WTC11 (cell line): Measurements from ENCODE around the gene RBM38. TPM values are rescaled to one million over a fixed set of nuclear protein-coding genes. Genes with fewer than 3 reads are reported as not detected.
A peak's percentile ranks its signal among the peaks of the same experiment; 100 is the strongest.

Source experiments
- ATAC-seq: fragments of 200-7000 bp; cut with Tn5 transposase; 2 replicates; pipeline ENCODE4 v1.10.0; 2021; ENCODE audit warnings: mild to moderate bottlenecking, moderate library complexity
- CTCF ChIA-PET: fragments of 300-600 bp; sonication (Branson Sonifier 250); formaldehyde crosslinking; loops from one replicate; lab custom pipeline; 2021; ENCODE audit warnings: antibody characterized with exemption; lab: Charles Lee
- POLR2A ChIA-PET: fragments of 350-600 bp; sonication (Branson Sonifier 250); formaldehyde crosslinking; loops from one replicate; lab custom pipeline; 2021; ENCODE audit warnings: antibody characterized with exemption; lab: Charles Lee
- DNase-seq: peaks from one replicate; pipeline ENCODE4 v3.0.0; 2021; ENCODE audit warnings: low spot score
- H3K27ac Mint-ChIP-seq: 2 replicates; pipeline ENCODE4 v1.8.0; 2021; ENCODE audit warnings: mixed read lengths
- H3K27me3 Mint-ChIP-seq: 2 replicates; pipeline ENCODE4 v1.8.0; 2021; ENCODE audit warnings: low read depth, mild to moderate bottlenecking, moderate library complexity, mixed read lengths
- H3K36me3 Mint-ChIP-seq: 2 replicates; pipeline ENCODE4 v1.8.0; 2021; ENCODE audit warnings: mixed read lengths
- H3K4me1 Mint-ChIP-seq: 2 replicates; pipeline ENCODE4 v1.8.0; 2022; ENCODE audit warnings: mixed read lengths
- H3K4me3 Mint-ChIP-seq: 2 replicates; pipeline ENCODE4 v1.8.0; 2021; ENCODE audit warnings: mild to moderate bottlenecking, moderate library complexity, mixed read lengths
- H3K9me3 Mint-ChIP-seq: 2 replicates; pipeline ENCODE4 v1.8.0; 2021; ENCODE audit warnings: mixed read lengths
- CDX4 ChIP-seq: fragments of 250-450 bp; sonication (Bioruptor Pico); IDR thresholded peaks from 2 replicates; pipeline ENCODE4 v1.9.0; 2021; ENCODE audit warnings: moderate library complexity, mild to moderate bottlenecking, inconsistent platforms, borderline replicate concordance
- CTCF ChIP-seq: fragments of 200-600 bp; IDR thresholded peaks from 2 replicates; pipeline ENCODE4 v1.8.0; 2022; ENCODE audit warnings: antibody characterized with exemption
- ERG ChIP-seq: fragments of 250-450 bp; sonication (Bioruptor Pico); IDR thresholded peaks from 2 replicates; pipeline ENCODE4 v1.8.0; 2021; ENCODE audit warnings: mild to moderate bottlenecking
- FOXJ3 ChIP-seq: sonication (generic); formaldehyde crosslinking; IDR thresholded peaks from 2 replicates; pipeline ENCODE4 v1.9.0; 2021; ENCODE audit warnings: missing genetic modification reagents, mild to moderate bottlenecking, borderline replicate concordance
- GTF2I ChIP-seq: fragments of 250-450 bp; sonication (Bioruptor Pico); conservative IDR thresholded peaks from 2 replicates; pipeline ENCODE4 v1.4.0; 2021; ENCODE audit warnings: mild to moderate bottlenecking
- MXD4 ChIP-seq: fragments of 250-450 bp; sonication (Bioruptor Pico); IDR thresholded peaks from 2 replicates; pipeline ENCODE4 v1.8.0; 2021; ENCODE audit warnings: mild to moderate bottlenecking, moderate library complexity, borderline replicate concordance
- MYBL2 ChIP-seq: sonication (generic); formaldehyde crosslinking; IDR thresholded peaks from 2 replicates; pipeline ENCODE4 v1.8.1; 2023; ENCODE audit warnings: mild to moderate bottlenecking, moderate library complexity, missing genetic modification reagents
- NFATC4 ChIP-seq: fragments of 250-450 bp; sonication (Bioruptor Pico); IDR thresholded peaks from 2 replicates; pipeline ENCODE4 v1.9.0; 2021; ENCODE audit warnings: mild to moderate bottlenecking
- PREB ChIP-seq: sonication (generic); formaldehyde crosslinking; IDR thresholded peaks from 2 replicates; pipeline ENCODE4 v1.8.1; 2022; ENCODE audit warnings: mild to moderate bottlenecking, missing genetic modification reagents, moderate library complexity, borderline replicate concordance
- ZBTB43 ChIP-seq: sonication (generic); formaldehyde crosslinking; IDR thresholded peaks from 2 replicates; pipeline ENCODE4 v1.8.1; 2023; ENCODE audit warnings: mild to moderate bottlenecking, missing genetic modification reagents
- ZMAT4 ChIP-seq: fragments of 250-450 bp; sonication (Bioruptor Pico); IDR thresholded peaks from 2 replicates; pipeline ENCODE4 v1.9.0; 2021; ENCODE audit warnings: mild to moderate bottlenecking
- ZNF138 ChIP-seq: sonication (generic); formaldehyde crosslinking; conservative IDR thresholded peaks from 2 replicates; pipeline ENCODE4 v1.8.1; 2022; ENCODE audit warnings: mild to moderate bottlenecking, moderate library complexity, missing genetic modification reagents
- ZNF281 ChIP-seq: sonication (generic); formaldehyde crosslinking; IDR thresholded peaks from 2 replicates; pipeline ENCODE4 v1.8.0; 2023; ENCODE audit warnings: mild to moderate bottlenecking, missing genetic modification reagents
- ZNF317 ChIP-seq: sonication (generic); formaldehyde crosslinking; IDR thresholded peaks from 2 replicates; pipeline ENCODE4 v1.8.1; 2023; ENCODE audit warnings: low read depth, mild to moderate bottlenecking, moderate library complexity, missing genetic modification reagents, borderline replicate concordance
- ZNF423 ChIP-seq: fragments of 250-450 bp; sonication (Bioruptor Pico); IDR thresholded peaks from 2 replicates; pipeline ENCODE4 v2.1.2; 2022; ENCODE audit warnings: mild to moderate bottlenecking, moderate library complexity
- ZNF425 ChIP-seq: fragments of 250-450 bp; sonication (Bioruptor Pico); conservative IDR thresholded peaks from 2 replicates; pipeline ENCODE4 v1.9.0; 2021; ENCODE audit warnings: mild to moderate bottlenecking
- ZNF532 ChIP-seq: fragments of 250-450 bp; sonication (Bioruptor Pico); IDR thresholded peaks from 2 replicates; pipeline ENCODE4 v1.9.0; 2021; ENCODE audit warnings: mild to moderate bottlenecking, borderline replicate concordance
- total RNA-seq: library from RNA; stranded (reverse); gene quantifications from 3 replicates; pipeline ENCODE4 v1.2.3, GENCODE V29; 2021

RBM38 gene
- total RNA-seq, 1 experiment from 2014 or later = 69.0 TPM

GRCh38 chr20:57369596-57369995 lies 21.6 kb upstream of the RBM38 start:
- H3K27me3 Mint-ChIP-seq = no peaks in the 10 kb centered on the region
- H3K4me3 Mint-ChIP-seq = no peak overlapping the region
- H3K4me1 Mint-ChIP-seq = peaks cover 10% of the 10 kb centered on the region
- ChIA-PET POLR2A (no interaction called here), CTCF (interaction anchor here (0.6 kb wide), 1 partner anchor 70 kb away, joined by 3 read pairs; no protein-coding TSS in a partner anchor)
- peaks cover 78% of the 10 kb centered on the region for H3K36me3 Mint-ChIP-seq
- DNase-seq = no peak
- TF ChIP-seq CDX4 (CRISPR knock-in tag) (no peak), MYBL2 (CRISPR knock-in tag) (no peak), ZBTB43 (CRISPR knock-in tag) (no peak), ZNF423 (CRISPR knock-in tag) (no peak), ZNF317 (no peak), ERG (no peak)
- no peaks in the 10 kb centered on the region for H3K9me3 Mint-ChIP-seq
- no peak overlapping the region for H3K27ac Mint-ChIP-seq
- ATAC-seq = no peak

- Mint-ChIP-seq H3K9me3 (no peaks in the 10 kb centered on the region), H3K4me1 (peaks cover 12% of the 10 kb centered on the region), H3K27me3 (no peaks in the 10 kb centered on the region), H3K4me3 (no peak overlapping the region), H3K36me3 (peaks cover 83% of the 10 kb centered on the region), H3K27ac (0 out of 2 replicates have a peak overlapping the region, but pooled peaks have one; percentile 14)
- DNase-seq (no peak), ATAC-seq (no peak)
- ChIA-PET CTCF (no interaction called here), POLR2A (no interaction called here)
- no peak for TF ChIP-seq GTF2I
- TF ChIP-seq FOXJ3 (CRISPR knock-in tag) = no peak
- no peak for TF ChIP-seq MXD4 (CRISPR knock-in tag)
- TF ChIP-seq ZNF138 = no peak
- no peak for TF ChIP-seq PREB
- TF ChIP-seq ZNF425 (CRISPR knock-in tag) = no peak
- no peak for TF ChIP-seq CTCF
- TF ChIP-seq NFATC4 (CRISPR knock-in tag) = no peak
- TF ChIP-seq ZNF423 (CRISPR knock-in tag) = no peak
- no peak for TF ChIP-seq ZMAT4 (CRISPR knock-in tag)
- no peak for TF ChIP-seq ZNF532
- no peak for TF ChIP-seq ZNF281 (CRISPR knock-in tag)
- no peak for TF ChIP-seq MYBL2 (CRISPR knock-in tag)
Observed at GRCh38 chr20:57370316-57370715, 20.9 kb upstream of the RBM38 start.
